OCI-LY7 (cell line): ENCODE results near the gene CCT7. TPM values are rescaled to one million over a fixed set of nuclear protein-coding genes. Genes with fewer than 3 reads are reported as not detected.

Experiments used
- BruUV-seq: library from RNA; stranded (reverse); fragments of 400-500 nt; replicated peaks from 2 replicates; lab custom pipeline; 2021; lab: Mats Ljungman, UMichigan
- CTCF ChIA-PET: fragments of 300-600 bp; sonication (Branson Sonifier 250); formaldehyde crosslinking; loops from one replicate; lab custom pipeline; 2022; ENCODE audit warnings: antibody characterized with exemption; ENCODE audit not compliant: unreplicated experiment; lab: Charles Lee
- POLR2A ChIA-PET: fragments of 300-600 bp; sonication (Branson Sonifier 250); formaldehyde crosslinking; loops from one replicate; lab custom pipeline; 2022; ENCODE audit warnings: antibody characterized with exemption; lab: Charles Lee
- DNase-seq: peaks from one replicate; pipeline ENCODE4 v3.0.0-alpha.2; 2015; ENCODE audit warnings: low spot score
- H2AFZ ChIP-seq: fragments of 200-600 bp; sonication (generic), shearing (Covaris generic); 2 replicates; pipeline ENCODE4 v1.6.1; 2014; ENCODE audit warnings: mild to moderate bottlenecking, antibody characterized with exemption, low read length, moderate library complexity
- H3K27ac ChIP-seq: fragments of 200-600 bp; sonication (generic); 2 replicates; pipeline ENCODE4 v1.5.1; 2014; ENCODE audit warnings: mixed run types, low read depth, mild to moderate bottlenecking, moderate library complexity, low read length, inconsistent platforms; ENCODE audit not compliant: poor library complexity, severe bottlenecking
- H3K36me3 ChIP-seq: fragments of 200-600 bp; sonication (generic); 2 replicates; pipeline ENCODE4 v1.6.1; 2014; ENCODE audit warnings: mild to moderate bottlenecking, antibody characterized with exemption, low read length, moderate library complexity, mixed read lengths; ENCODE audit not compliant: insufficient read depth
- H3K4me1 ChIP-seq: fragments of 200-600 bp; sonication (generic); 2 replicates; pipeline ENCODE4 v1.5.1; 2014; ENCODE audit warnings: mild to moderate bottlenecking, low read length; ENCODE audit not compliant: insufficient read depth, poor library complexity, severe bottlenecking
- H3K4me2 ChIP-seq: fragments of 200-600 bp; sonication (generic); 2 replicates; pipeline ENCODE4 v1.6.1; 2014; ENCODE audit warnings: mild to moderate bottlenecking, low read length
- H3K4me3 ChIP-seq: fragments of 200-600 bp; sonication (generic); 2 replicates; pipeline ENCODE4 v1.5.1; 2014; ENCODE audit warnings: mild to moderate bottlenecking, low read depth, low read length; ENCODE audit not compliant: poor library complexity, severe bottlenecking
- H3K79me2 ChIP-seq: fragments of 200-600 bp; sonication (generic); 2 replicates; pipeline ENCODE4 v1.6.1; 2016; ENCODE audit warnings: low read depth, mild to moderate bottlenecking, low read length, moderate library complexity, mixed read lengths; ENCODE audit not compliant: insufficient read depth
- H3K9me2 ChIP-seq: fragments of 200-600 bp; sonication (generic); 2 replicates; pipeline ENCODE4 v1.6.1; 2016; ENCODE audit warnings: mild to moderate bottlenecking, low read length, mixed read lengths; ENCODE audit not compliant: insufficient read depth
- H3K9me3 ChIP-seq: fragments of 200-600 bp; sonication (generic); 2 replicates; pipeline ENCODE4 v1.6.1; 2014; ENCODE audit warnings: mild to moderate bottlenecking, mixed run types, low read length, mixed read lengths
- H4K20me1 ChIP-seq: fragments of 200-600 bp; sonication (generic); 2 replicates; pipeline ENCODE4 v1.6.1; 2014; ENCODE audit warnings: mild to moderate bottlenecking, antibody characterized with exemption, low read length, moderate library complexity, mixed read lengths; ENCODE audit not compliant: insufficient read depth
- CTCF ChIP-seq: fragments of 200-600 bp; sonication (generic); conservative IDR thresholded peaks from 2 replicates; pipeline ENCODE4 v1.5.1; 2014; ENCODE audit warnings: mild to moderate bottlenecking, antibody characterized with exemption, low read length, moderate library complexity, mixed read lengths
- EZH2phosphoT487 ChIP-seq: fragments of 200-600 bp; sonication (generic); IDR thresholded peaks from 2 replicates; pipeline ENCODE4 v1.6.1; 2018; ENCODE audit warnings: low read depth, borderline replicate concordance, mild to moderate bottlenecking, mixed run types, antibody characterized with exemption, low read length, moderate library complexity, mixed read lengths
- intact Hi-C: fragments of 100-400 bp; cut with micrococcal nuclease; formaldehyde crosslinking; loops from one replicate; pipeline ENCODE4 v1.10.0; 2022; ENCODE audit not compliant: unreplicated experiment
- total RNA-seq, 2 experiments: library from RNA; depleted of rRNA in 1 of 2; stranded (reverse); fragments of >200 nt in 1 of 2; shearing (Covaris generic) in 1 of 2; gene quantifications; 2 replicates each; pipeline ENCODE4 v1.2.3, GENCODE V29; 2014 to 2022

Gene CCT7
- total RNA-seq, 2 experiments from 2014 or later: 334 to 347 TPM

DNA sequence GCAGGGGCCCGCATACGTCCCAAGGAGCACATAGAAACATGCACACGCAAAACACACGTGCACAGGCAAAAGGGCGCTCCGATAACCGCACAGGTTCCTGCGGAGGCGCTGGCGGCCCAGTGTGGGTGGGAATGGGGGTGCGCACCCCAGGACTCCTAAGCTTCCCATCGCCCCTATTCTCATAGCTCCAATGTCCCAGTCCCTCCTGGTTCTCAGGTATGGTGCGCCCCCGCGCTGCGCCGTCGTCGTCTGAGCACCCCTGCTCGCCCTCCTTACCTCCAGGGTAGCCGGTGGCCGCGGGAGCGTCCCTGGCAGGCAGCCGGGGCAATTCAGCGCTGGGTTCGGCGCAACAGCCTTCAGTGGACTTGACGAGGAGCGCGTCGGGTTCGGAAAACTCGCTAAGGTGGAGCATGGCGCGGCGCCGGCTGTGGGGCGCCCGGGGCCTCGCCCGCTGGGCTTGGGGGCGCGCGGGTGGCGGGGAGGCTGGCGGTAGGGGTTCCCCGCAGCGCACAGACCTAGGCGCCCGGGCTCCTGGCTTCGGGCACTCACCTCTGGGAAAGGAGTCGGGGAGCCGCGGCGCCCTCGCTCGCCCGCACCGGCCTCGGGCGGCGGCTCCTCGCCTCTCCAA is 58.9 kb downstream of the CCT7 start:
- H3K4me3 ChIP-seq: peak overlapping the region; percentile 56

GRCh38 chr2:73293534-73294171 is 59.5 kb downstream of the CCT7 start, which contains the start of gene EGR4:
Gene EGR4, minus strand, starts transcription at chr2:73293548. Its CDS starts 231 bp downstream, at chr2:73293317.
- Histone ChIP-seq H2AFZ (no peak within 1 kb of the TSS), H3K9me3 (no peaks in the 10 kb centered on the region), H3K4me3 (peak within 1 kb of the TSS; percentile 56), H3K27ac (no peak within 1 kb of the TSS), H3K36me3 (no peaks in the 10 kb centered on the region), H3K4me1 (no peaks in the 10 kb centered on the region), H4K20me1 (no peaks in the 10 kb centered on the region), H3K9me2 (no peaks in the 10 kb centered on the region), H3K79me2 (no peaks in the 10 kb centered on the region), H3K4me2 (peak within 1 kb of the TSS; percentile 43; the same call in 1 of the 2 replicates)
- intact Hi-C loops: no loop called here
- TF ChIP-seq CTCF: no peak
- TF ChIP-seq EZH2phosphoT487: no peak
- no TSS peak for BruUV-seq
- peak; percentile 33 for DNase-seq
- ChIA-PET CTCF (no interaction called here), POLR2A (no interaction called here)

More for the DNA sequence above, 58.9 kb downstream of the CCT7 start:
- H3K4me1 ChIP-seq: no peaks in the 10 kb centered on the region
- H2AFZ ChIP-seq: no peak overlapping the region
- H4K20me1 ChIP-seq: no peaks in the 10 kb centered on the region
- no peak for DNase-seq
- TF ChIP-seq CTCF (no peak), EZH2phosphoT487 (no peak)
- peak overlapping the region; percentile 43; the same call in 1 of the 2 replicates for H3K4me2 ChIP-seq
- CTCF ChIA-PET: interaction anchor here (0.6 kb wide), 2 partner anchors 34 to 779 kb away, joined by 3 read pairs; no protein-coding TSS in a partner anchor
- no peaks in the 10 kb centered on the region for H3K9me3 ChIP-seq
- no TSS peak for BruUV-seq
- POLR2A ChIA-PET: no interaction called here
- no peaks in the 10 kb centered on the region for H3K79me2 ChIP-seq
- H3K9me2 ChIP-seq: no peaks in the 10 kb centered on the region
- no peak overlapping the region for H3K27ac ChIP-seq
- no peaks in the 10 kb centered on the region for H3K36me3 ChIP-seq
- intact Hi-C loops: no loop called here

GRCh38 chr2:73294239-73294638 is 60.1 kb downstream of the CCT7 start:
- ChIA-PET CTCF (no interaction called here), POLR2A (no interaction called here)
- no peaks in the 10 kb centered on the region for H3K36me3 ChIP-seq
- no TSS peak for BruUV-seq
- intact Hi-C loops: no loop called here
- H3K4me3 ChIP-seq: no peak overlapping the region
- H3K4me2 ChIP-seq: no peak overlapping the region
- no peaks in the 10 kb centered on the region for H3K9me3 ChIP-seq
- no peak for DNase-seq
- no peaks in the 10 kb centered on the region for H4K20me1 ChIP-seq
- H3K79me2 ChIP-seq: no peaks in the 10 kb centered on the region
- TF ChIP-seq EZH2phosphoT487: no peak
- H2AFZ ChIP-seq: no peak overlapping the region
- no peaks in the 10 kb centered on the region for H3K4me1 ChIP-seq
- H3K27ac ChIP-seq: no peak overlapping the region
- H3K9me2 ChIP-seq: no peaks in the 10 kb centered on the region
